Measurements from ENCODE around the gene KIF21A.

- TF ChIP-seq EZH2 (conservative IDR thresholded peaks at IDR 0.05; ENCODE audit: low read depth, low read length) (no peak), RAD51 (IDR thresholded peaks at IDR 0.05; ENCODE audit: borderline replicate concordance) (no peak), CTCF (CRISPR knock-in tag; IDR thresholded peaks at IDR 0.05) (no peak), HDAC2 (CRISPR knock-in tag; IDR thresholded peaks at IDR 0.05) (no peak; the same call in 1 of the 2 replicates), POLR2AphosphoS5 (IDR thresholded peaks at IDR 0.05; ENCODE audit: low read depth, low read length) (no peak; the same call in 1 of the 2 replicates)
Observed at GRCh38 chr12:39442831-39443080, 164 bp downstream of the KIF21A start.
